ENCODE results near the gene NCAM2. TPM values are rescaled to one million over a fixed set of nuclear protein-coding genes. Genes with fewer than 3 reads are reported as not detected.

The NCAM2 gene
- total RNA-seq, 1 donor from 2014 or later, result 1.3 TPM

GRCh38 chr21:21468003-21468402, 469.8 kb downstream of the NCAM2 start:
- Histone ChIP-seq H3K27me3 (ENCODE audit: control insufficient read depth, insufficient read depth, low read length) (no peaks in the 10 kb centered on the region), H3K4me3 (ENCODE audit: low read depth, low read length) (no peak overlapping the region), H3K36me3 (ENCODE audit: control insufficient read depth, insufficient read depth, low read length) (no peaks in the 10 kb centered on the region)
- no peak for DNase-seq (ENCODE audit: low read depth)
- no peak for FAIRE-seq
- TF ChIP-seq CTCF (IDR thresholded peaks at IDR 0.05; ENCODE audit: insufficient read depth, low read length, severe bottlenecking), result no peak

GRCh38 chr21:21481239-21481638, 483.0 kb downstream of the NCAM2 start:
- no peak for FAIRE-seq
- H3K36me3 ChIP-seq (ENCODE audit: control insufficient read depth, insufficient read depth, low read length), result no peaks in the 10 kb centered on the region

GRCh38 chr21:21508859-21509258, 510.6 kb downstream of the NCAM2 start:
- H3K27me3 ChIP-seq (ENCODE audit: control insufficient read depth, insufficient read depth, low read length), result no peaks in the 10 kb centered on the region

More at GRCh38 chr21:21481239-21481638, 483.0 kb downstream of the NCAM2 start:
- no peaks in the 10 kb centered on the region for H3K27me3 ChIP-seq (ENCODE audit: control insufficient read depth, insufficient read depth, low read length)
- no peak for DNase-seq (ENCODE audit: low read depth)
- H3K4me3 ChIP-seq (ENCODE audit: low read depth, low read length), result no peak overlapping the region
- TF ChIP-seq CTCF (IDR thresholded peaks at IDR 0.05; ENCODE audit: insufficient read depth, low read length, severe bottlenecking), result no peak

GRCh38 chr21:21530680-21531079, 532.5 kb downstream of the NCAM2 start:
- Histone ChIP-seq H3K4me3 (ENCODE audit: low read depth, low read length) (no peak overlapping the region), H3K27me3 (ENCODE audit: control insufficient read depth, insufficient read depth, low read length) (no peaks in the 10 kb centered on the region), H3K36me3 (ENCODE audit: control insufficient read depth, insufficient read depth, low read length) (no peaks in the 10 kb centered on the region)
- DNase-seq (ENCODE audit: low read depth) (no peak), FAIRE-seq (no peak)
- TF ChIP-seq CTCF (IDR thresholded peaks at IDR 0.05; ENCODE audit: insufficient read depth, low read length, severe bottlenecking), result no peak

More at GRCh38 chr21:21508859-21509258, 510.6 kb downstream of the NCAM2 start:
- DNase-seq (ENCODE audit: low read depth) (no peak), FAIRE-seq (no peak)
- Histone ChIP-seq H3K36me3 (ENCODE audit: control insufficient read depth, insufficient read depth, low read length) (no peaks in the 10 kb centered on the region), H3K4me3 (ENCODE audit: low read depth, low read length) (no peak overlapping the region)
- TF ChIP-seq CTCF (IDR thresholded peaks at IDR 0.05; ENCODE audit: insufficient read depth, low read length, severe bottlenecking), result no peak

GRCh38 chr21:21547368-21547953, 549.3 kb downstream of the NCAM2 start:
- DNase-seq (ENCODE audit: low read depth) (no peak), FAIRE-seq (no peak)
- H3K36me3 ChIP-seq (ENCODE audit: control insufficient read depth, insufficient read depth, low read length), result no peaks in the 10 kb centered on the region
- H3K4me3 ChIP-seq (ENCODE audit: low read depth, low read length), result no peak overlapping the region
- no peaks in the 10 kb centered on the region for H3K27me3 ChIP-seq (ENCODE audit: control insufficient read depth, insufficient read depth, low read length)
- TF ChIP-seq CTCF (IDR thresholded peaks at IDR 0.05; ENCODE audit: insufficient read depth, low read length, severe bottlenecking), result no peak
